GM12801 (cell line): ENCODE measurements around the gene ARHGEF10L.

Source experiments
- TF ChIP-seq, protein P1 (sequence below): IDR thresholded peaks from one replicate; pipeline ENCODE4 v1.5.1; 2011; ENCODE audit warnings: control low read depth; ENCODE audit not compliant: insufficient read length; ENCODE audit errors: extremely low read depth

The ARHGEF10L gene

DNA sequence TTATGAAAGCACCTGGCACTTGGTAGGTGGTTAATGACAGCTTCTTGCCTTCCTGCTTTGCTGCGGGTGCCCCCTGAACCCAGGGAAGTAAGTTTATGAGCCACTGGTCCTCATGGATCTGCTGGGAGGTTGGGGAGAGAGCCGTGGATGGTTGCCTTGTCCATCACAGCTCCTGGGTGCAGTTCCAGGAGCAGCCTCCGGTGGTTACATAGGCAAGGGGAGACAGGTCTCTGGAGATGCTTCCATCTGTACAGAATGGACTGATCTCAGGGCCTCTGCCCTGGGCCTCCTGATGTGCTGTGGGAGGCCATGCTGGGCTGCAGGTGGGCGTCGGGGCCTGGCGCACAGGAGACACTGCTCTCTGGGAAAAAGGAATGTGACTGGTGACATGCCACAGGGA is 31.6 kb upstream of the ARHGEF10L start:
- TF ChIP-seq, protein P1, sequence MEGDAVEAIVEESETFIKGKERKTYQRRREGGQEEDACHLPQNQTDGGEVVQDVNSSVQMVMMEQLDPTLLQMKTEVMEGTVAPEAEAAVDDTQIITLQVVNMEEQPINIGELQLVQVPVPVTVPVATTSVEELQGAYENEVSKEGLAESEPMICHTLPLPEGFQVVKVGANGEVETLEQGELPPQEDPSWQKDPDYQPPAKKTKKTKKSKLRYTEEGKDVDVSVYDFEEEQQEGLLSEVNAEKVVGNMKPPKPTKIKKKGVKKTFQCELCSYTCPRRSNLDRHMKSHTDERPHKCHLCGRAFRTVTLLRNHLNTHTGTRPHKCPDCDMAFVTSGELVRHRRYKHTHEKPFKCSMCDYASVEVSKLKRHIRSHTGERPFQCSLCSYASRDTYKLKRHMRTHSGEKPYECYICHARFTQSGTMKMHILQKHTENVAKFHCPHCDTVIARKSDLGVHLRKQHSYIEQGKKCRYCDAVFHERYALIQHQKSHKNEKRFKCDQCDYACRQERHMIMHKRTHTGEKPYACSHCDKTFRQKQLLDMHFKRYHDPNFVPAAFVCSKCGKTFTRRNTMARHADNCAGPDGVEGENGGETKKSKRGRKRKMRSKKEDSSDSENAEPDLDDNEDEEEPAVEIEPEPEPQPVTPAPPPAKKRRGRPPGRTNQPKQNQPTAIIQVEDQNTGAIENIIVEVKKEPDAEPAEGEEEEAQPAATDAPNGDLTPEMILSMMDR: no peak

DNA sequence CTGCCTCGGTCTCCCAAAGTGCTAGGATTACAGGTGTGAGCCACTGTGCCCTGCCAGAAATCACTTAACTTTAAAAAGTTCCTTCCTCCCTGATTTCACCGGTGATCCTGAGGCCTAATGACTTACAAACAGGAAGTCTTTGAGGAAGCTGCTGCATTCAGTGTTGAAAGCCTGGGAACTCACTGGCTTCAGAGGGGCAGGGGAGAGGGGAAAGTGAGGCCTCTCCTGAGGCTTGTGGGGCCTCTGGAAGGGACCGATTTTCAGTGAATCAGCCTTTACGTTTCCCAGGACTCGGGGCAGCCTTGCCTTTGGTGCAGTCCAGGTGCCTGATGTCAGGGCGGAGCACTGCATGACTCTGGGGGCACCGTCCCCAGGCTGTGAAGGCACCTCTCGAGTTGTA is 30.1 kb upstream of the ARHGEF10L start:
- TF ChIP-seq, protein P1: no peak

DNA sequence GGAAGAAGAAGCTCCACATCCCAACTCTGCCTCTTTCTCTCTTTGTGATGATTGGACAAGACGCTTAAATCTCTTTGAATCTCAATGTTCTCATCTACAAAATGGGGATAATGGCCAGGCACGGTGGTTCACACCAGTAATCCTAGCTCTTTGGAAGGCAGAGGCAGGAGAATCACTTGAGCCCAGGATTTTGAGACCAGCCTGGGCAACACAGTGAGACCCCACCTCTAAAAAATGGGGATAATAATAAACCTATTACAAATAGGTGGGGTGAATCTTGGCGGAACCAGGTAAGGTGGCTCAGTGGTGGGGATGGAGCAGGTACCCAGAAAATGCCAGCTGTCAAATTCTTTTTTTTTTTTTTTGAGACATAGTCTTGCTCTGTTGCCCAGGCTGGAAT is 29.4 kb upstream of the ARHGEF10L start:
- TF ChIP-seq, protein P1: no peak

DNA sequence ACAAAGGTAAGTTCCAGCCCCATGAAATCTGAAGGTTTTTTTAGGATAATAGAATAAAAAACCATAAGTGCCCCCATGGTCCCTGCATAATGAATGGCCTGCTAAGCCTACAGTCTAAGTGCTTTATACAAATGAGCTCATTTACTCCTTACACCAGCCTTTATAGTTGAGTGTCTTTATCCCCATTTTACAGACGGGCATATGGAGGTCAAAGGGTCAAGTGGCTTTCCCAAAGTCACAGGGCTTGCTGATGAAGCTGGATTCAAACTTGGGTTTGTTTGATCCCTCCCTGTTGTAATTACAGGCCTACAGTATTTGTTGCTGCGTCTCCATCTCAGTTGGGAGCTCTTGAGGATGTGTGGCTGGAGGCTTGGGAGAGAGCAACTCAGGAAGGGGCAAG is 28.3 kb upstream of the ARHGEF10L start:
- TF ChIP-seq, protein P1: no peak

DNA sequence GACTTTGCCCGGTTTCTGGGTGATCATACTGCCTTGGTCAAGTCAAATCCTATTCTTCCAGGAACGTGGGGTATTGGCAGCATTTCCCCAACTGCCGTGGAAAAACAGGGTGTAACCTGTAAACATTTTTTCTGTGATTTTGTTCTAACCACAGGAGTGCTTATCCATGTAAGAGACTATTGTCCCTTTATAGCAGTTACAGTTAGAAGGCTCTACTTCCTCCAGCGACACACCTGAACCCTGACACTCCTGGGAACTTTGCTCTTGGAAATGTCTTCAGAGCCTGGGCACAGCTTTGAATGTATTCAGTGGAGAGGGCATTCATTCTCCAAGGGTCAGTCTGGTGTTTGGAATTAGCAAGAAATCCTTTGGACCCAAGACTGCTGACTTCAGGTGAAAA is 26.4 kb upstream of the ARHGEF10L start:
- TF ChIP-seq, protein P1: no peak

DNA sequence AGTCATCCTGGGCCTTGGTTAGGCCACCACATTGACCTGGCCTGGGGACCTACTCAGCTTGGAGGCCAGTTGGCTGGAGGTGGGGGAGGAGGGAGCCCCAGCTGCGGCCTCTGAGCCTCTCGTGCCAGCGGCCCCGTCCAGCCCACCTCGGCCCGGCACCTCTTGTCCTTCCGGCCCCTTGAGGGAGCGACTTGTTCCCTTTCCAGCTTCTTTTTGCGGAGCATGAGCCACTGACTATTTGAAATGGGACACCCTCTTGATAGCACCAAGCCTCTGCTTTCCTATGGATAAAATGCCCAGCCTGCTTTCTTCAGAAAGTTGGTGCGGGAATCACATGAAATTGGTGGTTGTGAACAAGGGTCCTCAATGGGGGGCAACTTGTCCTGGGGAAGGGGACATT is 24.7 kb upstream of the ARHGEF10L start:
- TF ChIP-seq, protein P1: no peak

DNA sequence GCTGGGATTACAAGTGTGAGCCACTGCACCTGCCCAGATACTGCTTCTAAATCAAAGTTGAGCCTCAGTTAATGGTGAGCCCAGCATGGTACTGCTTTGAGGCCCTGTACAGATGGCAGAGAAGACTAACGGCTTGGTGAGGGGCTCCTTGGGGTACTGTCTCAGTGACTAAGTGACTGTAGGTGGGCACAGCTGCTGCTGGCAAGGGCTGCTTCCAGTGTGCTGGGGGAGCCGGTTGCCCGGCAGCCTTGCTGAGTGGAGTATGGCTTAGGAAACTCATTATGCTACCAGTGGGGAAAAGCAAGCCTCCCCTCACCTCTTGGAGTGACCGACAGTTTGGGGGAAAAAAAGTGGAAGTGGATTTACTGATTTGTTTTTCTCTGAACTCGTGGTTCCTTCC is 23.6 kb upstream of the ARHGEF10L start:
- TF ChIP-seq, protein P1: no peak
